K562 treated with DMSO at 1 percent for 24 hours (cell line): Measurements from ENCODE around the gene FAM156B. TPM values are rescaled to one million over a fixed set of nuclear protein-coding genes. Genes with fewer than 3 reads are reported as not detected.

Experiments
- total RNA-seq: library from RNA; unstranded; fragments of 300-600 nt; gene quantifications from 2 replicates; pipeline ENCODE4 v1.2.3, GENCODE V29; 2022; ENCODE audit warnings: low read depth; ENCODE audit not compliant: insufficient read depth

The FAM156B gene
- total RNA-seq, result 12.7 and 14.6 TPM in 2 replicates

GRCh38 chrX:52896855-52897709 is at the start of gene FAM156B:
TSS of gene FAM156B (plus strand) at chrX:52897330. CDS start at chrX:52907226, 9,896 bp downstream.

GRCh38 chrX:52867610-52868348 is 29.4 kb upstream of the FAM156B start, which contains the start of gene XAGE3:
TSS of gene XAGE3 (minus strand) at chrX:52868083. CDS start at chrX:52867133, 950 bp downstream.

Other genes starting within 250 kb of the FAM156B start
- not detected in 2 replicates for gene SSX7, start 242.4 kb upstream of the FAM156B start, total RNA-seq
- gene SSX2, start 190.2 kb upstream of the FAM156B start, total RNA-seq, result 31.4 and 65.8 TPM in 2 replicates
- 43.4 and 75.0 TPM in 2 replicates for gene SSX2B, start 146.1 kb upstream of the FAM156B start, total RNA-seq
- not detected in 2 replicates for gene SPANXN5, start 99.9 kb upstream of the FAM156B start, total RNA-seq
- not detected in 2 replicates for gene XAGE5, start 86.0 kb upstream of the FAM156B start, total RNA-seq
- gene XAGE3, start 29.2 kb upstream of the FAM156B start, total RNA-seq, result not detected in 2 replicates
- 4.8 and 4.9 TPM in 2 replicates for gene FAM156A, start 61.2 kb downstream of the FAM156B start, total RNA-seq
- gene GPR173, start 151.5 kb downstream of the FAM156B start, total RNA-seq, result not detected in 2 replicates
- 14.5 and 16.1 TPM in 2 replicates for gene TSPYL2, start 185.0 kb downstream of the FAM156B start, total RNA-seq
- gene KANTR, start 196.8 kb downstream of the FAM156B start, total RNA-seq, result 0.73 and 0.74 TPM in 2 replicates